ENCODE results near the gene BTN3A1.

GRCh38 chr6:26426691-26427450 is 24.8 kb downstream of the BTN3A1 start:
- no peak for TF ChIP-seq CTCF (IDR thresholded peaks at IDR 0.05; ENCODE audit: insufficient read depth, low read length)
- TF ChIP-seq POLR2AphosphoS5 (IDR thresholded peaks at IDR 0.05; ENCODE audit: low read depth), result no peak
- no peak for TF ChIP-seq GABPA (IDR thresholded peaks at IDR 0.05; ENCODE audit: low read depth)
- no peak for TF ChIP-seq REST (IDR thresholded peaks at IDR 0.05; ENCODE audit: insufficient replicate concordance, low read depth)
- no peak for TF ChIP-seq SPI1 (IDR thresholded peaks at IDR 0.05; ENCODE audit: borderline replicate concordance, low read depth)
